PC-9 (cell line): ENCODE results near the gene MAPKAP1.

ENCODE experiments used
- EZH2 ChIP-seq: fragments of 200-600 bp; sonication (generic); IDR thresholded peaks from 2 replicates; pipeline ENCODE4 v1.8.0; 2017; ENCODE audit warnings: antibody characterized with exemption, low read depth
- TF ChIP-seq, protein P1 (sequence below): fragments of 200-600 bp; sonication (generic); conservative IDR thresholded peaks from 2 replicates; pipeline ENCODE4 v1.6.1; 2017; ENCODE audit warnings: mixed run types, antibody characterized with exemption, mild to moderate bottlenecking, moderate library complexity

DNA sequence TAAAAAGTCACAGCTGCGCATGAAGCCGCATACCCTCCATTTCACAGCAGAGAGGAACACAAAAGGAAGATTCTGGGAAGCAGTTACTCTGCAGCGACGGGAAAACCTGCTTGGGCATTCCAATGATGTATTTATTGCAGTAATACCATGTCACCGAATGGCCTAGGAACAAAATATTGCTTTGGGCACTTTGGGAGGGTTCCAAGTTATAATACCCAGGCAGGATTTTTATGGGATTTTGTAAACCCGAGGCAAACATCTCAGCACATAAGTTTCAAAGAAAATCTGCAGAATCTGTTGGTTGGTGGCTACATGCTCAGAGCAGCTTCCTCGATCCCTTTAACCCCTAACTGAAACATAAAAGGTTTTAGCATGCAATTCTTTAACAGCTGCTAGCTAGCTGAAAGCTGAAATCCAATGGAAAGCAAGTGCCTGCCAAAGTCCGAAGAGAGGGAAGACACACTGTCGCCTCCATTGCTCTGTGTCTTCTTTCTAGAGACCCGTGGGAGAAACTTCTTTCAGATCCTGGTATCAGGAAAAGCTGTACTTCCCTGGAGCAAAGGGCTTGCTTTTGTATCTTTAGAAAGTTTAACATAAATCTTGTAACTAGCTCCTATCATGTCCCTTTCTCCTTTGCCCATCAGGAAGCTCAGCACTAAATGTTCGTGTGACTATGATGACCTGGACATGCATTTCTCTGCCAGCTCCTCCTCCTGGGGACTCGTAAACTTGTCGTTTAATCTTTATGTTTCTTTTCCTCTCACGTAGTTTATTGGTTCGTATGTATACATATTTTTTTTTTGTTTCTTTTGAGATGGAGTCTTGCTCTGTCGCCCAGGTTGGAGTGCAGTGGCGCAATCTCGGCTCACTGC lies 195.0 kb downstream of the MAPKAP1 start:
- TF ChIP-seq, protein P1, sequence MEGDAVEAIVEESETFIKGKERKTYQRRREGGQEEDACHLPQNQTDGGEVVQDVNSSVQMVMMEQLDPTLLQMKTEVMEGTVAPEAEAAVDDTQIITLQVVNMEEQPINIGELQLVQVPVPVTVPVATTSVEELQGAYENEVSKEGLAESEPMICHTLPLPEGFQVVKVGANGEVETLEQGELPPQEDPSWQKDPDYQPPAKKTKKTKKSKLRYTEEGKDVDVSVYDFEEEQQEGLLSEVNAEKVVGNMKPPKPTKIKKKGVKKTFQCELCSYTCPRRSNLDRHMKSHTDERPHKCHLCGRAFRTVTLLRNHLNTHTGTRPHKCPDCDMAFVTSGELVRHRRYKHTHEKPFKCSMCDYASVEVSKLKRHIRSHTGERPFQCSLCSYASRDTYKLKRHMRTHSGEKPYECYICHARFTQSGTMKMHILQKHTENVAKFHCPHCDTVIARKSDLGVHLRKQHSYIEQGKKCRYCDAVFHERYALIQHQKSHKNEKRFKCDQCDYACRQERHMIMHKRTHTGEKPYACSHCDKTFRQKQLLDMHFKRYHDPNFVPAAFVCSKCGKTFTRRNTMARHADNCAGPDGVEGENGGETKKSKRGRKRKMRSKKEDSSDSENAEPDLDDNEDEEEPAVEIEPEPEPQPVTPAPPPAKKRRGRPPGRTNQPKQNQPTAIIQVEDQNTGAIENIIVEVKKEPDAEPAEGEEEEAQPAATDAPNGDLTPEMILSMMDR = no peak
- TF ChIP-seq EZH2 = no peak
